GM10847 (cell line): ENCODE measurements around the gene TENT4A.

ENCODE experiments used
- POLR2A ChIP-seq: IDR thresholded peaks from 2 replicates; pipeline ENCODE4 v1.6.1; 2011; ENCODE audit not compliant: insufficient read length; ENCODE audit errors: extremely low read depth

TENT4A gene

GRCh38 chr5:6692906-6693305, 20.3 kb upstream of the TENT4A start:
- no peak for TF ChIP-seq POLR2A

- no peak for TF ChIP-seq POLR2A
Observed at GRCh38 chr5:6698696-6699095, 14.5 kb upstream of the TENT4A start.

- no peak for TF ChIP-seq POLR2A
Observed at GRCh38 chr5:6699357-6699756, 13.9 kb upstream of the TENT4A start.

GRCh38 chr5:6700074-6700684, 13.1 kb upstream of the TENT4A start:
- TF ChIP-seq POLR2A: no peak

- no peak for TF ChIP-seq POLR2A
Observed at GRCh38 chr5:6700685-6701355, 12.4 kb upstream of the TENT4A start.

GRCh38 chr5:6701491-6701890, 11.7 kb upstream of the TENT4A start:
- TF ChIP-seq POLR2A: no peak

GRCh38 chr5:6702633-6703032, 10.6 kb upstream of the TENT4A start:
- no peak for TF ChIP-seq POLR2A

GRCh38 chr5:6703806-6704205, 9.4 kb upstream of the TENT4A start:
- no peak for TF ChIP-seq POLR2A

GRCh38 chr5:6704361-6704851, 8.8 kb upstream of the TENT4A start:
- no peak for TF ChIP-seq POLR2A

GRCh38 chr5:6705088-6705487, 8.1 kb upstream of the TENT4A start:
- no peak for TF ChIP-seq POLR2A

GRCh38 chr5:6705959-6706358, 7.3 kb upstream of the TENT4A start:
- no peak for TF ChIP-seq POLR2A

GRCh38 chr5:6707852-6708251, 5.4 kb upstream of the TENT4A start:
- TF ChIP-seq POLR2A: no peak

- no peak for TF ChIP-seq POLR2A
Observed at GRCh38 chr5:6708814-6709213, 4.4 kb upstream of the TENT4A start.

- no peak for TF ChIP-seq POLR2A
Observed at GRCh38 chr5:6710070-6710469, 3.2 kb upstream of the TENT4A start.

GRCh38 chr5:6710551-6711318, 2.5 kb upstream of the TENT4A start:
- TF ChIP-seq POLR2A: no peak
